Activated naive CD8-positive, alpha-beta T cell treated with anti-CD3 and anti-CD28 coated beads, Interleukin-2, amount 50 U/mL, for 24 hours (primary cell): ENCODE measurements around the gene CFAP210.

ENCODE experiments used
- ATAC-seq: fragments of 150-1000 bp; cut with Tn5 transposase; one replicate; pipeline ENCODE4 v1.10.0; 2021
- DNase-seq: peaks from one replicate; pipeline ENCODE4 v3.0.0; 2021
- H3K27ac Mint-ChIP-seq: one replicate; pipeline ENCODE4 v1.8.0; 2021; ENCODE audit warnings: mild to moderate bottlenecking, mixed read lengths
- H3K27me3 Mint-ChIP-seq: one replicate; pipeline ENCODE4 v1.8.0; 2021; ENCODE audit warnings: mixed read lengths
- H3K36me3 Mint-ChIP-seq: one replicate; pipeline ENCODE4 v1.8.0; 2021; ENCODE audit warnings: low read depth, mixed read lengths
- H3K4me1 Mint-ChIP-seq: one replicate; pipeline ENCODE4 v1.8.0; 2021; ENCODE audit warnings: mixed read lengths
- H3K4me3 Mint-ChIP-seq: one replicate; pipeline ENCODE4 v1.8.0; 2021; ENCODE audit warnings: mild to moderate bottlenecking, moderate library complexity, mixed read lengths
- H3K9me3 Mint-ChIP-seq: one replicate; pipeline ENCODE4 v1.8.0; 2021; ENCODE audit warnings: mixed read lengths

CFAP210 gene

GRCh38 chr2:169694113-169694893 lies at the start of gene CFAP210, which contains the start of gene PHOSPHO2:
TSS of gene CFAP210 (minus strand) at chr2:169694405. CDS start at chr2:169694327, 78 bp downstream.
TSS of gene PHOSPHO2 (plus strand) at chr2:169694469. CDS start at chr2:169700972, 6,503 bp downstream.
- H3K9me3 Mint-ChIP-seq, result peaks cover 12% of the 10 kb centered on the region

GRCh38 chr2:169743549-169743948 lies 49.3 kb upstream of the CFAP210 start:
- Mint-ChIP-seq H3K9me3 (no peaks in the 10 kb centered on the region), H3K27me3 (peaks cover 4% of the 10 kb centered on the region), H3K4me3 (no peak overlapping the region), H3K36me3 (peaks cover 17% of the 10 kb centered on the region), H3K27ac (no peak overlapping the region), H3K4me1 (no peaks in the 10 kb centered on the region)
- DNase-seq (no peak), ATAC-seq (no peak)

More at GRCh38 chr2:169694113-169694893, at the start of gene CFAP210, which contains the start of gene PHOSPHO2:
- peaks cover 16% of the 10 kb centered on the region for H3K36me3 Mint-ChIP-seq
- H3K27me3 Mint-ChIP-seq, result peaks cover 2% of the 10 kb centered on the region
- peak within 1 kb of the TSS; percentile 87 for H3K27ac Mint-ChIP-seq
- ATAC-seq (peak; percentile 100), DNase-seq (peak; percentile 99)
- H3K4me3 Mint-ChIP-seq, result peak within 1 kb of the TSS; percentile 89
- peaks cover 18% of the 10 kb centered on the region for H3K4me1 Mint-ChIP-seq

GRCh38 chr2:169739351-169739750 lies 45.1 kb upstream of the CFAP210 start:
- Mint-ChIP-seq H3K27ac (no peak overlapping the region), H3K27me3 (peaks cover 15% of the 10 kb centered on the region), H3K4me3 (no peak overlapping the region), H3K36me3 (peaks cover 17% of the 10 kb centered on the region), H3K9me3 (no peaks in the 10 kb centered on the region), H3K4me1 (peaks cover 4% of the 10 kb centered on the region)
- ATAC-seq (no peak), DNase-seq (no peak)

GRCh38 chr2:169738566-169739229 lies 44.5 kb upstream of the CFAP210 start:
- Mint-ChIP-seq H3K27me3 (peaks cover 15% of the 10 kb centered on the region), H3K36me3 (peaks cover 12% of the 10 kb centered on the region), H3K4me1 (peaks cover 4% of the 10 kb centered on the region), H3K4me3 (no peak overlapping the region), H3K27ac (no peak overlapping the region), H3K9me3 (no peaks in the 10 kb centered on the region)
- no peak for ATAC-seq
- no peak for DNase-seq

GRCh38 chr2:169736902-169737301 lies 42.7 kb upstream of the CFAP210 start:
- Mint-ChIP-seq H3K9me3 (no peaks in the 10 kb centered on the region), H3K4me3 (no peak overlapping the region), H3K36me3 (peaks cover 12% of the 10 kb centered on the region), H3K27me3 (peaks cover 27% of the 10 kb centered on the region), H3K4me1 (peaks cover 11% of the 10 kb centered on the region), H3K27ac (no peak overlapping the region)
- DNase-seq, result no peak
- no peak for ATAC-seq

- Mint-ChIP-seq H3K27ac (no peak overlapping the region), H3K27me3 (peaks cover 27% of the 10 kb centered on the region), H3K4me3 (peak overlapping the region; percentile 78), H3K36me3 (peaks cover 12% of the 10 kb centered on the region), H3K4me1 (peaks cover 11% of the 10 kb centered on the region), H3K9me3 (no peaks in the 10 kb centered on the region)
- no peak for ATAC-seq
- no peak for DNase-seq
Observed at GRCh38 chr2:169735623-169736022, 41.4 kb upstream of the CFAP210 start.

GRCh38 chr2:169734169-169734847 lies 40.1 kb upstream of the CFAP210 start:
- Mint-ChIP-seq H3K4me1 (peaks cover 11% of the 10 kb centered on the region), H3K27me3 (peaks cover 27% of the 10 kb centered on the region), H3K4me3 (peak overlapping the region; percentile 78), H3K27ac (peak overlapping the region; percentile 56), H3K36me3 (peaks cover 9% of the 10 kb centered on the region), H3K9me3 (no peaks in the 10 kb centered on the region)
- ATAC-seq, result peak; percentile 53
- peak; percentile 48 for DNase-seq

- no peak for DNase-seq
- H3K27ac Mint-ChIP-seq, result no peak overlapping the region
- H3K36me3 Mint-ChIP-seq, result peaks cover 5% of the 10 kb centered on the region
- ATAC-seq, result no peak
- no peaks in the 10 kb centered on the region for H3K9me3 Mint-ChIP-seq
- peaks cover 11% of the 10 kb centered on the region for H3K4me1 Mint-ChIP-seq
- peaks cover 23% of the 10 kb centered on the region for H3K27me3 Mint-ChIP-seq
- H3K4me3 Mint-ChIP-seq, result peak overlapping the region; percentile 82
Observed at GRCh38 chr2:169732583-169733358, 38.6 kb upstream of the CFAP210 start.

GRCh38 chr2:169732075-169732474 lies 37.9 kb upstream of the CFAP210 start:
- Mint-ChIP-seq H3K36me3 (peaks cover 5% of the 10 kb centered on the region), H3K27ac (no peak overlapping the region), H3K9me3 (no peaks in the 10 kb centered on the region), H3K4me1 (peaks cover 11% of the 10 kb centered on the region), H3K27me3 (peaks cover 23% of the 10 kb centered on the region), H3K4me3 (no peak overlapping the region)
- DNase-seq, result no peak
- ATAC-seq, result no peak

GRCh38 chr2:169729274-169729605 lies 35.0 kb upstream of the CFAP210 start:
- H3K27ac Mint-ChIP-seq, result no peak overlapping the region
- no peak for DNase-seq
- no peak for ATAC-seq
- H3K4me1 Mint-ChIP-seq, result peaks cover 6% of the 10 kb centered on the region
- no peaks in the 10 kb centered on the region for H3K36me3 Mint-ChIP-seq
- H3K27me3 Mint-ChIP-seq, result peaks cover 13% of the 10 kb centered on the region
- H3K4me3 Mint-ChIP-seq, result no peak overlapping the region
- no peaks in the 10 kb centered on the region for H3K9me3 Mint-ChIP-seq

GRCh38 chr2:169727065-169727464 lies 32.9 kb upstream of the CFAP210 start:
- no peak overlapping the region for H3K4me3 Mint-ChIP-seq
- H3K9me3 Mint-ChIP-seq, result no peaks in the 10 kb centered on the region
- H3K27ac Mint-ChIP-seq, result no peak overlapping the region
- ATAC-seq, result no peak
- DNase-seq, result no peak
- H3K27me3 Mint-ChIP-seq, result no peaks in the 10 kb centered on the region
- H3K4me1 Mint-ChIP-seq, result no peaks in the 10 kb centered on the region
- no peaks in the 10 kb centered on the region for H3K36me3 Mint-ChIP-seq

GRCh38 chr2:169721016-169721415 lies 26.8 kb upstream of the CFAP210 start:
- H3K27ac Mint-ChIP-seq, result no peak overlapping the region
- H3K4me3 Mint-ChIP-seq, result no peak overlapping the region
- no peaks in the 10 kb centered on the region for H3K27me3 Mint-ChIP-seq
- no peaks in the 10 kb centered on the region for H3K4me1 Mint-ChIP-seq
- DNase-seq (no peak), ATAC-seq (no peak)
- H3K9me3 Mint-ChIP-seq, result no peaks in the 10 kb centered on the region
- H3K36me3 Mint-ChIP-seq, result no peaks in the 10 kb centered on the region

- DNase-seq (no peak), ATAC-seq (no peak)
- H3K27me3 Mint-ChIP-seq, result no peaks in the 10 kb centered on the region
- H3K4me3 Mint-ChIP-seq, result no peak overlapping the region
- no peaks in the 10 kb centered on the region for H3K9me3 Mint-ChIP-seq
- no peaks in the 10 kb centered on the region for H3K4me1 Mint-ChIP-seq
- H3K36me3 Mint-ChIP-seq, result no peaks in the 10 kb centered on the region
- no peak overlapping the region for H3K27ac Mint-ChIP-seq
Observed at GRCh38 chr2:169718930-169719504, 24.8 kb upstream of the CFAP210 start.

GRCh38 chr2:169717691-169718063 lies 23.5 kb upstream of the CFAP210 start:
- no peaks in the 10 kb centered on the region for H3K36me3 Mint-ChIP-seq

More at GRCh38 chr2:169717691-169718063, 23.5 kb upstream of the CFAP210 start:
- DNase-seq, result no peak
- H3K4me3 Mint-ChIP-seq, result no peak overlapping the region
- H3K9me3 Mint-ChIP-seq, result no peaks in the 10 kb centered on the region
- no peak overlapping the region for H3K27ac Mint-ChIP-seq
- no peak for ATAC-seq
- H3K27me3 Mint-ChIP-seq, result no peaks in the 10 kb centered on the region
- no peaks in the 10 kb centered on the region for H3K4me1 Mint-ChIP-seq
